Left ventricle myocardium inferior (tissue), 1 donor: ENCODE results near the gene MLH1. TPM values are rescaled to one million over a fixed set of nuclear protein-coding genes. Genes with fewer than 3 reads are reported as not detected.

Experiments used
- DNase-seq: peaks from one replicate; pipeline ENCODE4 v3.0.0-alpha.2; 2020
- H3K27ac ChIP-seq: fragments of 200-600 bp; replicated peaks from 2 replicates; pipeline ENCODE4 v1.8.0; 2021
- H3K27me3 ChIP-seq: fragments of 200-600 bp; 2 replicates; pipeline ENCODE4 v1.8.0; 2021; ENCODE audit warnings: low read depth
- H3K36me3 ChIP-seq: fragments of 200-600 bp; 2 replicates; pipeline ENCODE4 v1.8.0; 2021
- H3K4me1 ChIP-seq: fragments of 200-600 bp; 2 replicates; pipeline ENCODE4 v1.8.0; 2021
- H3K4me3 ChIP-seq: fragments of 200-600 bp; 2 replicates; pipeline ENCODE4 v1.8.0; 2021; ENCODE audit warnings: mild to moderate bottlenecking, moderate library complexity
- H3K9me3 ChIP-seq: fragments of 200-600 bp; replicated peaks from 2 replicates; pipeline ENCODE4 v1.8.0; 2021
- intact Hi-C: fragments of 100-400 bp; cut with micrococcal nuclease; formaldehyde crosslinking; loops from one replicate; pipeline ENCODE4 v1.11.0; 2022
- total RNA-seq: library from RNA; stranded (reverse); fragmentation: NEBNext Ultra II Directional; extraction: Animal tissue kit (Norgen Biotek cat#: 25700); gene quantifications from one replicate; pipeline ENCODE4 v1.2.1, GENCODE V29; 2021
- TF ChIP-seq, protein P1 (sequence below): fragments of 200-600 bp; IDR thresholded peaks from 2 replicates; pipeline ENCODE4 v1.8.0; 2021; ENCODE audit warnings: antibody characterized with exemption, mild to moderate bottlenecking, borderline replicate concordance
- donor health status: DM: no; HTN: yes; CAD: no; lungs with severe emphysema.

MLH1 gene
- total RNA-seq, 1 donor from 2014 or later: 55.6 TPM

DNA sequence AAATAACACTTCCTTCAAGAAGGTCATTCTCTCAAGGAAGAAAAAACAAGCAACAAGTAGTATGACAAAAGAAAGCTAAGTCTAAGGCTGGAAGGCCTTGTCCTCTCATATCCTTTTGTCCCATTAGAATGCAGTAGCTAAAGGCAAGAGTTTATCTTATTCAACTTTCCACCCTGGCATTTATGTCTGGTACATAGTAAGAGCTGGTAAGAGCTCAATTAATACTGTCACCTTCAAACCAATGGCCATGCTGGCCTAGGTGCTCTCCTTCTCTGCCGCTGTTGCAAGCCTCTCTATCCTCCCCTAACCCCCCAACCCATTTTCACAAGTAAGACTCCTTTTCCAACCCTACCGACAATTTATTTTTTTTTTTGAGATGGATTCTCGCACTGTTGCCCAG is 99.2 kb downstream of the MLH1 start:
- TF ChIP-seq, protein P1, sequence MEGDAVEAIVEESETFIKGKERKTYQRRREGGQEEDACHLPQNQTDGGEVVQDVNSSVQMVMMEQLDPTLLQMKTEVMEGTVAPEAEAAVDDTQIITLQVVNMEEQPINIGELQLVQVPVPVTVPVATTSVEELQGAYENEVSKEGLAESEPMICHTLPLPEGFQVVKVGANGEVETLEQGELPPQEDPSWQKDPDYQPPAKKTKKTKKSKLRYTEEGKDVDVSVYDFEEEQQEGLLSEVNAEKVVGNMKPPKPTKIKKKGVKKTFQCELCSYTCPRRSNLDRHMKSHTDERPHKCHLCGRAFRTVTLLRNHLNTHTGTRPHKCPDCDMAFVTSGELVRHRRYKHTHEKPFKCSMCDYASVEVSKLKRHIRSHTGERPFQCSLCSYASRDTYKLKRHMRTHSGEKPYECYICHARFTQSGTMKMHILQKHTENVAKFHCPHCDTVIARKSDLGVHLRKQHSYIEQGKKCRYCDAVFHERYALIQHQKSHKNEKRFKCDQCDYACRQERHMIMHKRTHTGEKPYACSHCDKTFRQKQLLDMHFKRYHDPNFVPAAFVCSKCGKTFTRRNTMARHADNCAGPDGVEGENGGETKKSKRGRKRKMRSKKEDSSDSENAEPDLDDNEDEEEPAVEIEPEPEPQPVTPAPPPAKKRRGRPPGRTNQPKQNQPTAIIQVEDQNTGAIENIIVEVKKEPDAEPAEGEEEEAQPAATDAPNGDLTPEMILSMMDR: no peak

DNA sequence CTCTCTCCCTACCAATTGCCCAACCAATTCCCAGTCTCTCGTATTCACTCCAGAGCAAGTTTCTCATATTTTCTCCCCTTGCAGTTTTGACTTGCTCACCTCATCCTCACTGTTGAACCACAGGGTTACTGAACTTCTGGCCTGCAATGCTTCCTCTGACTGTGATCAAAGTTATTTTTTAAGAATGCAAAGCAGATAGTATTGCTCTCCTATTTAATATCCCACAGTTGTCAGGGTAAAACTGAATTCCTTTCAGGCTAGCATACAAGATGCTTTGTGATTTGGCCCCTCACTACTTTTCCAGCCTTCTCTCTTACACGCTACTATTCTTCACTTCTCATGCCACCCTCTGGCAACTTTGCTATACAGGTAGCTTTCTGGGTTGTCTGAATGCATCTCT is 100.2 kb downstream of the MLH1 start:
- TF ChIP-seq, protein P1: no peak
- intact Hi-C loops: no loop called here
- H3K36me3 ChIP-seq: peaks cover 54% of the 10 kb centered on the region

More for the DNA sequence above, 99.2 kb downstream of the MLH1 start:
- DNase-seq: no peak
- Histone ChIP-seq H3K4me3 (no peak overlapping the region), H3K4me1 (peaks cover 37% of the 10 kb centered on the region), H3K27ac (peak overlapping the region; percentile 57), H3K36me3 (peaks cover 64% of the 10 kb centered on the region), H3K27me3 (no peaks in the 10 kb centered on the region), H3K9me3 (no peaks in the 10 kb centered on the region)
- intact Hi-C loops: no loop called here

DNA sequence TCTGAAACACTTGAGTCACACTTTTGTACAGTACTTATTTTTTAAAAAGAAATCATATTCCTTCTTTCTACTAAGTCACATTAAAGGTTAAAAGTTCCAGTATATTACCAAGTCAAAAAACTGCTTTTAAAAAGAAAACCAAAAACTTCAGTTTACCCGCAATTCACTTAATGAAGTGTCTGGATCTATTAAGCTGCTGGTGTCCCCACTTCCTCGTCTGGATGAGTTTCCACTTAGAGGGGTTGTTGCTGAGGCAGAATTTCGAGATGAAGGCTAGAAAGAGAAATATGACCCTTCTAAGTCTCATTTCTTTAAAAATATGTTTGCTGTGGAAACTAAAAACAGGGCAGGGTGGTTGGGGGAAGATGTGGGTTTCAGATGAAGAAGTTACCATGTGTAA is 101.3 kb downstream of the MLH1 start:
- DNase-seq: no peak
- Histone ChIP-seq H3K27me3 (no peaks in the 10 kb centered on the region), H3K4me3 (no peak overlapping the region), H3K4me1 (peaks cover 44% of the 10 kb centered on the region), H3K9me3 (no peaks in the 10 kb centered on the region), H3K36me3 (peaks cover 47% of the 10 kb centered on the region), H3K27ac (no peak overlapping the region)
- TF ChIP-seq, protein P1: no peak
- intact Hi-C loops: no loop called here

More for the DNA sequence above, 100.2 kb downstream of the MLH1 start:
- Histone ChIP-seq H3K27me3 (no peaks in the 10 kb centered on the region), H3K4me3 (no peak overlapping the region), H3K27ac (peak overlapping the region; percentile 57), H3K4me1 (peaks cover 44% of the 10 kb centered on the region), H3K9me3 (no peaks in the 10 kb centered on the region)
- no peak for DNase-seq

DNA sequence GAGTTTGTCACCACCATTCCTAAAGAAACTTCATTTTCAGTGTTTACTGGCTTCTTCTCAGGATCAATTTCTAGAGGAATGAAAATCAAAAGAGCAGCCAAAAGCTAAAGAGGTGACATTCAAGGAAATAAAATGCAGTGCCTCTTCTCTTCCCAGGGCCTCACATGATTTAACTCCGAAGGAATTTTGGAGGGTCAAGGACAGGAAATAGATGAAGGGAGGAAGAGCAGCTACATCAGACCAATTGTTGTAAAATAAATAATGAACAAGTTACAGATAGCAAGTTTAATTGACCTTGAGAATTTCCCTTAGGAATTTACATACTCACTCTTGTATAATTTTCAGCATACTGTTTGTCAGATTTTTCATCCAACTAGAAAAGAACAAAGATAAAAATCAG is 103.0 kb downstream of the MLH1 start:
- intact Hi-C loops: no loop called here
- no peak for DNase-seq
- H3K36me3 ChIP-seq: peaks cover 33% of the 10 kb centered on the region
- TF ChIP-seq, protein P1: no peak
- H3K27me3 ChIP-seq: no peaks in the 10 kb centered on the region
- H3K4me3 ChIP-seq: no peak overlapping the region
- no peaks in the 10 kb centered on the region for H3K9me3 ChIP-seq
- peak overlapping the region; percentile 43 for H3K27ac ChIP-seq
- peaks cover 44% of the 10 kb centered on the region for H3K4me1 ChIP-seq

DNA sequence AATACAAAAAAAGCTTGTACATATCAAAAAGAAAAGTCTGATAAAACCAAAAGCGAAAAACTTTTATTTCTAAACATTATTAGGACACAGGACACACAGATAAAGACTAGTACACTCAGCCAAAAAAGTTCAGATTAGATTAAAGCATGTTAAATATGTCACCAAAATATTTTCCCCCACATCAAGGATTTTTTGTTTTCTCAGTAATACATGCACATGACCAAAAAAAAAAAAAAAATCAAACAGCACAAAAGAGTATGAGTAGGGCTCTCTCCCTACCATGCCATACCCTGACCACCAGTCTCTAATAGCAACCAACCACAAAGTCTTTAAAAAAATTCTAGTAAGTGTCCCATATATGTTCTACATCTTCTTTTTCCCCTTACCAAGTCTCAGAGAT is 103.7 kb downstream of the MLH1 start:
- H3K27ac ChIP-seq: peak overlapping the region; percentile 43
- intact Hi-C loops: no loop called here
- DNase-seq: no peak
- TF ChIP-seq, protein P1: no peak
- peaks cover 29% of the 10 kb centered on the region for H3K36me3 ChIP-seq
- H3K9me3 ChIP-seq: no peaks in the 10 kb centered on the region
- H3K27me3 ChIP-seq: no peaks in the 10 kb centered on the region
- no peak overlapping the region for H3K4me3 ChIP-seq
- H3K4me1 ChIP-seq: peaks cover 39% of the 10 kb centered on the region
